HG03469 (cell line): Measurements from ENCODE around the gene PKMYT1.

ENCODE experiments used
- ATAC-seq: cut with Tn5 transposase; IDR thresholded peaks from one replicate; pipeline ENCODE4 v1.9.1; 2021; ENCODE audit warnings: mild to moderate bottlenecking, moderate library complexity, moderate number of reproducible peaks; ENCODE audit not compliant: unreplicated experiment

Gene PKMYT1

GRCh38 chr16:3019594-3020246 lies 39.5 kb upstream of the PKMYT1 start:
- no peak for ATAC-seq

GRCh38 chr16:3017794-3018506 lies 37.7 kb upstream of the PKMYT1 start, which contains the start of gene CLDN6:
Gene CLDN6 (minus strand): TSS chr16:3018183. CDS start chr16:3016021, 2,162 bp downstream.
- no peak for ATAC-seq

- no peak for ATAC-seq
These were observed 37.1 kb upstream of the PKMYT1 start for GRCh38 chr16:3017344-3017743.

- no peak for ATAC-seq
These were observed 35.7 kb upstream of the PKMYT1 start for GRCh38 chr16:3015865-3016521.

- ATAC-seq: no peak
These were observed 34.7 kb upstream of the PKMYT1 start for GRCh38 chr16:3014971-3015370.

GRCh38 chr16:3013998-3014690 lies 33.9 kb upstream of the PKMYT1 start:
- ATAC-seq: no peak

GRCh38 chr16:3013491-3013951 lies 33.3 kb upstream of the PKMYT1 start:
- ATAC-seq: no peak

GRCh38 chr16:3012828-3013420 lies 32.7 kb upstream of the PKMYT1 start, which contains the start of gene CLDN9:
Gene CLDN9 (plus strand): TSS chr16:3012923. CDS start chr16:3013363, 440 bp downstream.
- ATAC-seq: no peak

GRCh38 chr16:3012246-3012645 lies 32.0 kb upstream of the PKMYT1 start:
- no peak for ATAC-seq

- ATAC-seq: no peak
These were observed 30.3 kb upstream of the PKMYT1 start for GRCh38 chr16:3010510-3010909.

- no peak for ATAC-seq
These were observed 29.5 kb upstream of the PKMYT1 start for GRCh38 chr16:3009568-3010390.

GRCh38 chr16:3008690-3009037 lies 28.4 kb upstream of the PKMYT1 start:
- no peak for ATAC-seq

GRCh38 chr16:3007957-3008689 lies 27.9 kb upstream of the PKMYT1 start:
- ATAC-seq: no peak

GRCh38 chr16:3007059-3007956 lies 27.1 kb upstream of the PKMYT1 start:
- no peak for ATAC-seq

- ATAC-seq: no peak
These were observed 24.6 kb upstream of the PKMYT1 start for GRCh38 chr16:3004781-3005284.

GRCh38 chr16:3004319-3004718 lies 24.1 kb upstream of the PKMYT1 start:
- no peak for ATAC-seq

GRCh38 chr16:3003582-3004270 lies 23.5 kb upstream of the PKMYT1 start:
- ATAC-seq: peak; percentile 87
